CD4-positive, alpha-beta T cell treated with Interleukin-6 at 100 ng/mL for 8 hours (primary cell): ENCODE results near the gene XRRA1.
"Not testable (repeated sequence)": the region's sequence is repeated elsewhere in the genome, so short reads cannot be mapped to it uniquely, and the experiment has no call there.

ENCODE experiments used
- DNase-seq: peaks from one replicate; pipeline ENCODE4 v3.0.0-alpha.2; 2020; ENCODE audit warnings: mixed read lengths, low spot score

Gene XRRA1

DNA sequence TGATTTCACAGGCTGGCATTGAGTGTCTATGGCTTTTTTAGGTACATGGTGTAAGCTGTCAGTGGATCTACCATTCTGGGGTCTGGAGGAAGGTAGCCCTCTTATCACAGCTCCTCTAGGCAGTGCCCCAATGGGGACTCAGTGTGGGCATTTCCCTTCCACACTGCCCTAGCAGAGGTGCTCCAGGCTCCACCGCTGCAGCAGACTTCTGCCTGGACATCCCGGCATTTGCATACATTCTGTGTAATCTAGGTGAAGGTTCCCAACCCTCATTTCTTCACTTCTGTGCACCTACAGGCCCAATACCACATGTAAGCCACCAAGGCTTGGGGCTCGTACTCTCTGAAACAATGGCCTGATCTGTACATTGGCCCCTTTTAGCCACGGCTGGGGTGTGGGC is 122.0 kb downstream of the XRRA1 start:
- DNase-seq, result no peak

DNA sequence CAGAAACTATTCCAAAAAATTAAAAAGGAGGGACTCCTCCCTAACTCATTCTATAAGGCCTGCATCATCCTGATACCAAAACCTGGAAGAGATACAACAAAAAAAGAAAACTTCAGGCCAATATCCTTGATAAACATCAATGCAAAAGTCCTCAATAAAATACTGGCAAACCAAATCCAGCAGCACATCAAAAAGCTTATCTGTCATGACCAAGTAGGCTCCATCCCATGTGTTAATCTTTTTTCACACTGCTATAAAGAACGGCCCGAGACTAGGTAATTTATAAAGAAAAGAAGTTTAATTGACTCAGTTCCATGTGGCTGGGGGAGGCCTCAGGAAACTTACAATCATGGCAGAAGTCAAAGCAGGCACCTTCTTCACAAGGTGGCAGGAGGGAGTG is 123.3 kb downstream of the XRRA1 start:
- DNase-seq, result not testable (repeated sequence)

DNA sequence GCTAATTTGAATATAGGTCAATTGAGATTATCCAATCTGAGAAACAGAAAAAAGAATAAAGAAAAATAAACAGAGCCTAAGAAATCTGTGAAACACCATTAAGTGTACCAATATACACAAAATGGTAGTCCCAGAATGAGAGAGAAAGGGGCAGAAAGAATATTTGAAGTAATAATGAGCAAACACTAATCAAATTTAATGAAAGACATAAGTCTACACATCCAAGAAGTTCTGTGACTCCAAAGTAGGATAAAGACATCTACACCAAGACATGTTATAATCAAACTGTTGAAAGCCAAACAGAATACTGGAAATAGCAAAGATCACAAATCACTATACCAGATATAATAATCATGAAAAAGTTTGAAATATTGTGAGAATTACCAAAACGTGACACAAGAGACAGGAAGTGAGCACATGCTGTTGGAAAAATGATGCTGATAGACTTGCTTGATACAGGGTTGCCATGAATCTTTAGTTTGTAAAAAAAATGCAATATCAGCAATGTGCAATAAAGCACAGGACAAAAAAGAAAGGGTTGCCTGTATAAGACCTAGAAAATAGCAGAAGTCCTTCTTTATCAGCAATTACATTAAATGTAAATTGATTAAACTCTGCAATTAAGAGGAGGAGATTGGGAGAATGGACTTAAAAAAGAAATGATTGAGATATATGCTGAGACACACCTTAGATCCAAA is 124.5 kb downstream of the XRRA1 start:
- DNase-seq, result no peak

DNA sequence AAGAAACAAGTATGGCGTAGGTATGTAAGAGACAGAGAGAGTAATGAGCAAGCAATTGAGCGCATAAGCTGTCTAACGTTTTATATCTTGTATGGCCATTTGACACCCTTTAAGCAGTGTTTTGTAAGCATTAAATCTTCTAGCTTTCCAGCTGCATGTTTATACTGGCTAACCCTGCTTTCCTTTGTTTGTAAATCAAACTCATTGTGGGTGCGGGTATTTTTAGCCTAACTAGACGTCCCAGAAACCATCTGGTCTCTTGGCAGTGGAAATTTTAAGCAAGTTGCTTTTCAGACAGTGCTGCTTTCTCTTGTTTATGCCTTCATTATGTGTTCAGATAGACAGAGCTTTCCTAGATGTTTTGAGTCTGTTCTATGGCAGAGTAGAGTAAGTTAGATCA is 126.7 kb downstream of the XRRA1 start:
- no peak for DNase-seq

DNA sequence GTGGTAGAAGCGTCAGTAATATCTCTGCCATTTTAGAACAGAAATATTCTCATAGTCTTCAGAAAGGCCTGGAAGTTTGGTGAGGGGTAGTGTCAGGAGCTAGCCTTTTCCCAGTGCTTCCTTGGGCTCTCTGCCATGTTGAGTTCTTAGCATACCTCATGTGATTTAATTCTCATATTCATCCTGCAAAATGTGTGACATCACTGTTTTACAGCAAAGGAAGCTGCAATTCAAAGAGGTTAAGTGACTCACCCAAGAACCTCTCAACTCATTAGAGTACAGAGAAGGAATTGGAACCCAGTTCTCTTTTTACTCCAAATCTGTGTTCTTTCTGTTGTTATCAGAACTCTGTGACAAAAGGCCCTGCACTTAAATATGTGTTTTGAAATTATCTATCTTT is 128.1 kb downstream of the XRRA1 start:
- DNase-seq, result no peak

DNA sequence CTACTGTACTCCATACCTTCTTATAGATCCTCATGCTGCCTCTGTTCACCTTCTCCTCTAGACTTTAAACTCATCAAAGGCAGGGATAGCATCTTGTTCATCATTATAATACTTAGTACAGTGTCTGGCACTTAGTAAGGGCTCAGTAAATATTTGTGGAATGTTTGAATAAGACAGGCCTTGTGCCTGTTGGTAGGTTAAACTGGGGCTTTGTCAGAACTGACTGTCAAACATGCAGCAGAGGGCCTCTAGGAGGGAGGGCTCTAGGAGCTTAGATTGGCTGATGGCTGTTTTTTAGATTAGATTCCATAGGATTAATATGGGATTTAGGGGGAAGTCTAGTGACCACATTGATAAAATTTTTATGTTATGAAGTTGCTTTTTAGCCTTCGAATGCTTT is 129.5 kb downstream of the XRRA1 start:
- DNase-seq, result no peak

DNA sequence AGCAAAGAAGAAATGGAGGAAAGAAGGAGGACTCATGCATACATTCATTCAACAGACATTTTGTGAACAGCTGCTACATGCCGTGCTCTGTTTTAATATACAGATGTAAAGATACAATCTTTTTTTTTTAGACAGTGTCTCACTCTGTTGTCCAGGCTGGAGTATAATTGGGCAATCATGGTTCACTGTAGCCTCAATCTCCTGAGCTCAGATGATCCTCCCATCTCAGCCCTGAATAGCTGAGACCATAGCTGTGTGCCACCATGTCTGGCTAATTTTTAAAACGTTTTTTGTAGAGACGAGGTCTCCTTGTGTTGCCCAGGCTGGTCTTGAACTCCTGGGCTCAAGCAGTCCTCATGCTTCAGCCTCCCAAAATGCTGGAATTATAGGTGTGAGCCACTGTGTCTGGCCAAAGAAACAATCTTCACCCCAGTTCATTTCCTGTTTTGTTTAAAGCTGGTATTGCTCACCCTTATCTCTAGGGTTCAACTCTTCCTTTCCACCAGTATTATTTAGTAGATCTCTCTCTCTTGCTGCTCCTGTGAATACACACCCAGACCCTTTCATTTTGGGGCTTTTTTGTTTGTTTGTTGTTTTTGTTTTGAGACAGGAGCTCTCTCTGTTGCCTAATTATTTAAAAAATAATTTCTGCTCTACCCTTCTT is 130.5 kb downstream of the XRRA1 start:
- no peak for DNase-seq

DNA sequence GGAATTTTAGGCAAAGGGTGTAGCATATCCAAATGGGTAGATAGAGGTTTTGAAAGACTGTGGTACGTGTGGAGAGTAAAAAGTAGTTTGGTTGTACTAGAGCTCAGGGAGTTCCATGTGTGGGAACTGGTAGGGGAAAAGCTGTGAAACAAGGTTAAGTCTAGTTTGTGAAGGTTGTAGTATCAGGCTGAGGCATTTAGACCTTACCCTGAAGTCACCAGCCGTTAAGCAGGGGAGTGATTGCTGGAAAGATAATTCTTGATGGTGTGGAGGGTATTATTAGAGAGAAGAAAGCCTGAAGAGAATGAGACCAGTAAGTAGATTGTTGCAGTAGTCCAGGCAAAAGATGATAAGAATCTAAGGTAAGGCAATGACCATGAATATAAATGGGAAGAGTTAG is 132.2 kb downstream of the XRRA1 start:
- no peak for DNase-seq

DNA sequence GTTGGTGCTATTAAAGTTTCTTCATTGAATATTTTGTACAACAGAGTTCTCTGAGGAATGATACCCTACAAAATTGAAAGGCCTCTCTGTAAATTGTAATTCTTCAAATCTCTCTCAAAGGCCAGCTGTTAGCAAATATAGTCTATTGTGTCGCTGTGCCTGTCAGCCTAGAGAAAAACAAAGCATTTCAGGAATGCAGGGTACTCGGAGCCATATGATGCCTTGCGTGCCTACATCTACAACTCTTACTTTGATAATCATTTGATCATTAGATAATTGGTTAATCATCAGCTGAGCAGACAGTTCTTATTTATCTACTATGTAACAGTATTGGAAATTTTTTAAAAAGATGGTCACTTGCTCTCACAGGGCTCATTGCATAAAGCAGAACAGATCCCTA is 132.9 kb downstream of the XRRA1 start:
- DNase-seq, result no peak

DNA sequence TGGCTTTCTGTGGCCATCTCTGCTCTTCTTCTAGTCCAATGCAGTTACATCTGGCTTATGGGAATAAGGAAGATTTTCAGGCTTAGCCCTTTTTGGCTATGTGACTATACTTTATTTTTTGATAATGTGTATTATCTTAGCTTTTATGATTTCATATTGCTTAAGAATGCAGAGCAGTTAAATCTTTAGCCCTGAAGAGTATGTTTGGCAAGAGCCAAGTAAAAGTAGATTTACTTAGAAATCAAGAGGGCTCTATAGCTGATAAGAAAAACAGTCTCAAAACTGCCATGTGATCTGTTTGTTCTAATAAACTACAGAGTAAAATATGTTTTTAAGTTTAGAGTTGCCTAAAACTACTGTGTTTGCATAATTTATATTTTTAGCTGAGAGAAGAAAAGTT is 139.1 kb downstream of the XRRA1 start:
- no peak for DNase-seq

DNA sequence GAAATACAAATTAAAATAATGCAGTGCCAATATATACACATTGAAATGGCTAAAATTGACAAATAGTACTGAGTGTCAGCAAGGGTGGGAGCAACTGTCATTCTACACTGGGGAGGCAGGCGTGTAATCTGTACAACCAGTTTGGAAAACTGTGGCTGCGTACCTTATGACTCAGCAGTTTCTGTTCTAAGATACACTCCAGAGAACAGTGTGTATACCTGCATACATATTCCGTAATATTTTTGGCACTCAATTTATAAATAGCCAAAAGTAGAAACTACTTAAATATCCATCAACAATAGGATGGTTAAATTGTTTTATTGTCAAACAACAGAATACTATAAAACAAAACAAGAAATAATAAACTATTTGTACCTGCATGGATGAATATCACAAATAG is 142.6 kb downstream of the XRRA1 start:
- no peak for DNase-seq

DNA sequence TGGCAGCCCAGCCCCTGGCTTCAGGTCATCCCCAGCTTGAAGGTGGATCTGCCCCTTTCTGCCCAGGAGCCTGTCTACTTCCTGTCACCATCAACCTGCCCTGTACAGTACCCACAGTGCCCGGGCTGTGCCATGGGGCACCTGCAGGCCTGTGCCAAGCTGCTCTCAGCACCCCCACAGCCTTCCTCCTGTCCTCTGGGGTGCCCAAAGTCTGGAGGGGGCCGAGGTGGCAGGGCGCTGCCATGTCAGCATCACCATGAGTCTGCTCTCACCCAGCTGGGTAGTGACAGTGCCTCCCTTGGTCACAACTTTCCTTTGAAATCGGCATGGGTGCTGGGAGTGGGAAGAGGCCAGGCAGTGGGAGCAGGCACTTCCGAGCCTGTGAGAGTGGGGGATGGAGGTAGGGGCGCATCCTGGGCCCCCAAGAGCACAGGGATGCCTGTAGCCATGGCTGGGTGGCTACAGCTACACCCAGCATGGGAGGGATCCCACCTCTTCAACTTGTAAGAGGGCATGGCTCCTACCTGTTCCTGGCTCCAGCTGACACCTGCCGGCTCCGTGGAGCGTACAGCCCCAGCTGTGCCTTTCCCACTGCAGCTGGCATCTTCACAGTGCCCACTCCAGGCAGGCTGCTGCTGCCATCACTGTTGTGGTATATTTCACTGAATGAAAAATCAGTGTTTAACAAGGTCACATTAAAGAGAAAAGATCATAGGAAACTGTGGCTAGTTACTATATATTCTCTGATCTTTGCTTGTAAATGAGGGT is 157.4 kb downstream of the XRRA1 start:
- no peak for DNase-seq
